ENCODE measurements around the gene DNAH1. TPM values are rescaled to one million over a fixed set of nuclear protein-coding genes. Genes with fewer than 3 reads are reported as not detected.

DNAH1 gene
- total and polyA plus RNA-seq, 2 donors (not counting 1 experiment from before 2014, with no cell fraction given): 47.2 to 59.2 TPM

DNA sequence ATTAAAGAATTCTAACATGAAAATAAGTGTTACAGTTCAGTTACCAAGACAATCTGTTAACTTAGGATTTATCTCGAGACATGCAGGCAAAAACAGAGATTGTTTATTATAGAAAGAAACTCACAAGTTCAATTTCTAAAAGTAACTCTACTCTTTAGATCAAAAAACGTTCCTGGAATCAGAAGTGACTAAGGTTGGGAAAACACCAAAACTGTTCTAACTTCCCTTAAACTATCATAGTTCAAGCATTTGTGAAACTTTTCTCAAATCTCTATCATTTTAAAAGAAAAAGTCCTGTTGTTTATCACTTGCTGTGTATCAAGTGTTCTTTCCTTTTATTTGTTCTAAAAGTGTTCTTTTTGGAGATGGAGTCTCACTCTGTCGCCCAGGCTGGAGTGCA is 46.3 kb upstream of the DNAH1 start:
- H3K9me3 Mint-ChIP-seq (ENCODE audit: insufficient read depth): no peaks in the 10 kb centered on the region
- Histone ChIP-seq H3K4me2 (replicated peaks; ENCODE audit: low read depth, low read length, poor library complexity, severe bottlenecking) (no peak overlapping the region), H3K9ac (ENCODE audit: low read length) (no peak overlapping the region), H2AFZ (ENCODE audit: insufficient read depth, low read depth, low read length, poor library complexity, severe bottlenecking) (no peak overlapping the region), H3K27me3 (replicated peaks in 1 of 4; ENCODE audit: control extremely low read depth in 1 of 4, control insufficient read depth in 3 of 4, insufficient read depth in 4 of 4, low read length in 3 of 4) (no peaks in the 10 kb centered on the region), H3K79me2 (ENCODE audit: control insufficient read depth, insufficient read depth, low read length) (peaks cover 99% of the 10 kb centered on the region), H3K9me3 (ENCODE audit: control extremely low read depth in 1 of 3, control insufficient read depth in 2 of 3, insufficient read depth in 1 of 3, low read length in 2 of 3) (no peaks in the 10 kb centered on the region), H3K27ac (ENCODE audit: low read length in 2 of 2) (peak overlapping the region; percentile 41 to 70), H3K4me1 (ENCODE audit: control insufficient read depth in 2 of 2, insufficient read depth in 2 of 2, low read length in 2 of 2) (peaks cover 35 to 43% of the 10 kb centered on the region in 2 donors), H3K4me3 (ENCODE audit: control extremely low read depth in 1 of 5, extremely low read depth in 1 of 5, insufficient read depth in 1 of 5, low read depth in 2 of 5, low read length in 4 of 5) (no peak overlapping the region), H4K20me1 (ENCODE audit: control insufficient read depth, insufficient read depth, low read length, poor library complexity, severe bottlenecking) (peaks cover 75% of the 10 kb centered on the region), H3K36me3 (replicated peaks in 1 of 2; ENCODE audit: control extremely low read depth in 1 of 2, control insufficient read depth in 1 of 2, extremely low read depth in 1 of 2, insufficient read depth in 2 of 2, low read length in 1 of 2) (peaks cover 5 to 71% of the 10 kb centered on the region in 2 experiments)
- ChIA-PET CTCF (interaction anchor here (1.2 kb wide), 1 partner anchor 43 kb away, joined by 3 read pairs; no protein-coding TSS in a partner anchor), POLR2A (no interaction called here)
- H3K4me1 Mint-ChIP-seq: peaks cover 64% of the 10 kb centered on the region
- H3K27me3 Mint-ChIP-seq: no peaks in the 10 kb centered on the region
- WGBS (ENCODE audit: insufficient coverage): no CpG with 5 or more reads among the region's 3 CpGs
- no peak overlapping the region for H3K4me3 Mint-ChIP-seq
- no peak for TF ChIP-seq EZH2 (IDR thresholded peaks at IDR 0.05; ENCODE audit: borderline replicate concordance, insufficient read depth, low read depth, low read length, poor library complexity, severe bottlenecking)
- TF ChIP-seq, protein P1, sequence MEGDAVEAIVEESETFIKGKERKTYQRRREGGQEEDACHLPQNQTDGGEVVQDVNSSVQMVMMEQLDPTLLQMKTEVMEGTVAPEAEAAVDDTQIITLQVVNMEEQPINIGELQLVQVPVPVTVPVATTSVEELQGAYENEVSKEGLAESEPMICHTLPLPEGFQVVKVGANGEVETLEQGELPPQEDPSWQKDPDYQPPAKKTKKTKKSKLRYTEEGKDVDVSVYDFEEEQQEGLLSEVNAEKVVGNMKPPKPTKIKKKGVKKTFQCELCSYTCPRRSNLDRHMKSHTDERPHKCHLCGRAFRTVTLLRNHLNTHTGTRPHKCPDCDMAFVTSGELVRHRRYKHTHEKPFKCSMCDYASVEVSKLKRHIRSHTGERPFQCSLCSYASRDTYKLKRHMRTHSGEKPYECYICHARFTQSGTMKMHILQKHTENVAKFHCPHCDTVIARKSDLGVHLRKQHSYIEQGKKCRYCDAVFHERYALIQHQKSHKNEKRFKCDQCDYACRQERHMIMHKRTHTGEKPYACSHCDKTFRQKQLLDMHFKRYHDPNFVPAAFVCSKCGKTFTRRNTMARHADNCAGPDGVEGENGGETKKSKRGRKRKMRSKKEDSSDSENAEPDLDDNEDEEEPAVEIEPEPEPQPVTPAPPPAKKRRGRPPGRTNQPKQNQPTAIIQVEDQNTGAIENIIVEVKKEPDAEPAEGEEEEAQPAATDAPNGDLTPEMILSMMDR (IDR thresholded peaks at IDR 0.05): no peak
- H3K27ac Mint-ChIP-seq: peak overlapping the region; percentile 86
- ATAC-seq (ENCODE audit: low read depth) (no peak), DNase-seq (no peak)
- intact Hi-C loops (cut with micrococcal nuclease): no loop called here

DNA sequence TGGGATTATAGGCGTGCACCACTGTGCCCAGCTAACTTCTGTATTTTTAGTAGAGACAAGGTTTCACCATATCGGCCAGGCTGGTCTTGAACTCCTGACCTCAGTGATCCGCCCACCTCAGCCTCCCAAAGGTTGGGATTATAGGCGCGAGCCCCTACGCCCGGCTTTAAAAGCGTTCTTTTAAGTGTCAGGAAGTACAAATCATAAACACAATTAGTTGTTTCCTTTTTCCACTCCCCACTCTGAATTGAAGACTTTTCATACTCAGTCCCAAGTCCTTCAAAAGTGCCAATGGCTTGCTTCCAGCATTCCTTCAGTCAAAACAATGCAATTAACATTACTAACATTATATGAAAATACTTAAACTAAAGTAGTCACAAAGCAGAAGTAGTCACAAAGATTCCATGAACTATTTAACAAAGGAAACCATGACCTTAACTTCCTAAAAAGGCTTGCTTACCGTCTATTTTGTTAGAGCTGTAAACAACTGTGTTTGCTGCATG is 45.8 kb upstream of the DNAH1 start:
- Histone ChIP-seq H3K4me2 (replicated peaks; ENCODE audit: low read depth, low read length, poor library complexity, severe bottlenecking) (peak overlapping the region; percentile 53), H3K9ac (ENCODE audit: low read length) (no peak overlapping the region)

More for the DNA sequence above, 45.8 kb upstream of the DNAH1 start:
- DNase-seq: no peak
- Mint-ChIP-seq H3K4me1 (peaks cover 66% of the 10 kb centered on the region), H3K27ac (peak overlapping the region; percentile 86), H3K9me3 (ENCODE audit: insufficient read depth) (no peaks in the 10 kb centered on the region), H3K27me3 (no peaks in the 10 kb centered on the region), H3K4me3 (peak overlapping the region; percentile 73)
- ChIA-PET CTCF (interaction anchor here (0.7 to 1.6 kb wide), 5 partner anchors 10 to 50 kb away, joined by 3 to 7 read pairs (median 3); partner anchors contain the start of gene TLR9), POLR2A (interaction anchor here (1.6 kb wide), 1 partner anchor 17 kb away, joined by 4 read pairs; no protein-coding TSS in a partner anchor)
- TF ChIP-seq EZH2 (IDR thresholded peaks at IDR 0.05; ENCODE audit: borderline replicate concordance, insufficient read depth, low read depth, low read length, poor library complexity, severe bottlenecking): no peak
- TF ChIP-seq, protein P1 (IDR thresholded peaks at IDR 0.05): no peak
- peaks cover 99% of the 10 kb centered on the region for H3K79me2 ChIP-seq (ENCODE audit: control insufficient read depth, insufficient read depth, low read length)
- WGBS (ENCODE audit: insufficient coverage): 52% methylated on average over 4 of the region's 9 CpGs
- H3K36me3 ChIP-seq (replicated peaks in 1 of 2; ENCODE audit: control extremely low read depth in 1 of 2, control insufficient read depth in 1 of 2, extremely low read depth in 1 of 2, insufficient read depth in 2 of 2, low read length in 1 of 2): peaks cover 5 to 66% of the 10 kb centered on the region in 2 experiments
- H2AFZ ChIP-seq (ENCODE audit: insufficient read depth, low read depth, low read length, poor library complexity, severe bottlenecking): no peak overlapping the region
- H3K4me3 ChIP-seq (ENCODE audit: control extremely low read depth in 1 of 5, extremely low read depth in 1 of 5, insufficient read depth in 1 of 5, low read depth in 2 of 5, low read length in 4 of 5): peak overlapping the region in 1 of 5 experiments; percentile 16
- no peaks in the 10 kb centered on the region for H3K9me3 ChIP-seq (ENCODE audit: control extremely low read depth in 1 of 3, control insufficient read depth in 2 of 3, insufficient read depth in 1 of 3, low read length in 2 of 3)
- peaks cover 37 to 45% of the 10 kb centered on the region in 2 donors for H3K4me1 ChIP-seq (ENCODE audit: control insufficient read depth in 2 of 2, insufficient read depth in 2 of 2, low read length in 2 of 2)
- intact Hi-C loops (cut with micrococcal nuclease): no loop called here
- H3K27me3 ChIP-seq (replicated peaks in 1 of 4; ENCODE audit: control extremely low read depth in 1 of 4, control insufficient read depth in 3 of 4, insufficient read depth in 4 of 4, low read length in 3 of 4): no peaks in the 10 kb centered on the region
- no peak for ATAC-seq (ENCODE audit: low read depth)
- peak overlapping the region; percentile 41 to 70 for H3K27ac ChIP-seq (ENCODE audit: low read length in 2 of 2)
- peaks cover 80% of the 10 kb centered on the region for H4K20me1 ChIP-seq (ENCODE audit: control insufficient read depth, insufficient read depth, low read length, poor library complexity, severe bottlenecking)
